GM04503 (cell line): ENCODE measurements around the gene ZNF460.
A peak's percentile ranks its signal among the peaks of the same experiment; 100 is the strongest.

ENCODE experiments used
- DNase-seq: peaks from one replicate; pipeline ENCODE4 v3.0.0-alpha.2; 2012; ENCODE audit warnings: low read depth

ZNF460 gene

DNA sequence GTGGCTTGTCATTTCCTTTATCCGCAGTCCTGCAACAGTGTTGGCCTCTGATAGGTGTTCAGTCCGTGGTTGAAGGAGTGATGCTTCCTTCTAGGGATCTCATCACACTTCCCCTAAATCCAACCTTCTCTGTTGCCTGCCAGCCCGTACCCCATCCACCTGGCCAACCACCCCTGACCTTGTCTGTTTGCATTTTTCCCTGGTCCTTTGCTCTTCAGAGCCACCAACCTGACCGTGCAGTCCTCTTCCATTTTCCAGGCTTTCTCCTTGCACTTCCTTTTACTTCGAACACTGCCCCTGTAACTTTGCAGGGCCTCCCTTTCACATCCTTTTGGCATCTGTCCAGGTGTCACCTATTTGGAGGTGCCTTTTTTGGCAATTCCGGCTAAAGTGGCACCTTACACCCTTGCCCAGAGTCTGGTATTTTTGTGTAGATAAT lies 696 bp downstream of the ZNF460 start:
- no peak for DNase-seq

DNA sequence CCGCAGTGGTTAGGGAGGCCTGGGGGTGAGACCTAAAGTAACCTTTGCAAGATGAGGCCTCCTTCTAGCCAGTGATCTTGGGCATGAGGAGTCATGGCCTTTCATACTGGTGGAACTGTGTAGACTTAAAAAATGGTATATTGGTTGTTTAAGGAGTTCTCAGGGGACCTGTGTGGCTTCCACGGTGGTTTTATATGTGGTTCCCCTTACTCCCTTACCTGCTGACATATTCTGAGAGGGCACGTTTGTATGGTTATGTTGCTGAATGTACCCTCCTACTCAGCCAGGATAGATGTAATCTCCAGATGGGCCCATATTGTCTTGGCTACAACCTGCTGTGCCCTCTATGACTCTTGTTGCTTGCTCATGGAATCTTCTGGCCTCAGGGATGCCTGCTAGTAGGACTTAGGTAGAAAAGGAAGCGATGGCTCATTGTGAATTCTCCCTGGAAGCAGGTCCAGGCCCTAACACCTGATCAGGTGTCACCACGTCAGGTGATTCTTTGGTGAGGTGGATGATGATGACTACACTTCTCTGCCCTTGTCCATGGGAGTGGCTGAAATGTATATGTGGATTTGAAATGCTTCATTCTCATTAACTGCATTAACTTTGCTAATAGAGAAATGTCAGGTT lies 1.8 kb downstream of the ZNF460 start:
- DNase-seq, result no peak

DNA sequence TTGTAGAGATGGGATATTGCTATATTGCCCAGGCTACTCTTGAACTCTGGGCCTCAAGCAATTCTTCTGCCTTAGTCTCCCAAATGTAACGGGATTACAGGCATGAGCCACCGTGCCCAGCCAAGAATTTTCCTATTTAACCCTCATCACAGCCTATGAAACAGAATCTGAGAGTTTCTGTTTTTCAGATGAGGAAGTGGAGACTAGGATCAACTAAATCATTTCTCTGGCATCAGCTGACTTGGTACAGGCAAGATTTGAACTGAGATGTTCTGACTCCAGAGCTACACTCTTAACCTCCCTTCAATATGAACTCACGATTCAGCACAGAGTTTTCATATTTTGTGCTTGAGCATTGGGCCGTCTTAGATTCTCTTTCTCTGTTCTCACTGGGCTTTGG lies 8.1 kb downstream of the ZNF460 start:
- no peak for DNase-seq

DNA sequence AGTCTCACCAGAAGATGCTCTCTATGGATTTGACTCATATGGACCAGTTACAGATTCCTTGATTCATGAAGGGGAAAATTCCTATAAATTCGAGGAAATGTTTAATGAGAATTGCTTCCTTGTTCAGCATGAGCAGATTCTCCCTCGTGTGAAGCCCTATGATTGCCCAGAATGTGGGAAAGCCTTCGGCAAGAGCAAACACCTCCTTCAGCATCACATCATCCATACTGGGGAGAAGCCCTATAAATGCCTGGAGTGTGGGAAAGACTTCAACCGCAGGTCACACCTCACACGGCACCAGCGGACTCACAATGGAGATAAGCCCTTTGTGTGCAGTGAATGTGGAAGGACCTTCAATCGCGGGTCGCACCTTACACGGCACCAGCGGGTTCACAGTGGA lies 10.7 kb downstream of the ZNF460 start:
- no peak for DNase-seq

DNA sequence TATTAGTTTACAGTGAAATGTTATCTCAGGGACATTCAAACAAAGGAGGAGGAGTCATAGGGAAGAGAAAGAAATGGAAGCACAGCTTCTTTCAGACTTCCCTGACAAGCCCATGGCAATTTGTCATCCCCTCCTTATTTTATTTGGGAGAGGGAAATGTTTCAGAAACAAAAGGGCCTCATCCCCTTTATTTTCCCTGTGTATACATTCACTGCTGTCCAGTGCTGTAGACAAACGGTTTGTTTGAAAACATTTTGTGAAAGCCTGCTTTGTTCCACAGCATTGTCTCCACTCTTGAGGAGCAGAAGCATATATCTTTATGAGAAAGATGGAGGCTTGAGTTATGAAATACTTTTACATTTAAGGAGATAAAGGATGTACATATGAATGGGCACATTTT lies 12.3 kb downstream of the ZNF460 start:
- no peak for DNase-seq

DNA sequence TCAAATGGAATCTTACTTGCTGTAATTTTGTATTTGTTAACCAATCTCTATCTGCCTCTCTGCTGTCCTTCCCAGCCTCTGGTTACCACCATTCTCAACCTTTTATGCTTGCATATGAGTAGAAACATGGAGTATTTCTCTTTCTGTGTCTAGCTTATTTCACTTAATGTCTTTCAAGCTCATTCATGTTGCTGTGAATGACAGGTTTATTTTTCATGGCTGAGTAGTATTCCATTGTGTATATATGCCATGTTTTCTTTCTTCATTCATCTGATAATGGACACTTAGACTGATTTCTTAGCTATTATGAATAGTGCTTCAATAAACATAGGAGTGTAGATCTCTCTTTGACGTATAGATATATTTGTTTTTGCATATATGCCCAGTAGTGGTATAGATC lies 13.4 kb downstream of the ZNF460 start:
- no peak for DNase-seq

DNA sequence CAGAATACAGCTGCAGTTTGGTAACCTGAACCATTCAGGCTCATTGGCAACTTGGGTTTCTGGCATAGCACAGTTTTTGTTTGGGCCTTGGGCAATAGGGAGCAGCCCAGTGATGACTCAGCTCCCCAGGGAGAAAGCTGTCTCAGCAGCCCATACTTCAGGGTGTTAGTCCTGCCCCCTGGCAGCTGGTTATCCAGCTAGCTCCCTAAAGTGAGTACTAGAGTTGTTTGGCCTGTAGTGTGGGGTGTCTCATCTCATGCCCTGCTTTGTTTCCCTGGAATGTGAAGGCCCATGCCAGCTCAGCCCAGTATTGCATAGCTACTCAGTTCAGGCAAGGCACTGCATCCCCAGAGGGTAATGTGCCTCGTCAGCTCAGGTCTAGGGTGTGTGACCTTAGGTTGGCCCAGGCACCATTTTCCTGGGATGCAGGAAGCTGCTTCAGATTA lies 21.8 kb downstream of the ZNF460 start:
- DNase-seq, result peak; percentile 93

DNA sequence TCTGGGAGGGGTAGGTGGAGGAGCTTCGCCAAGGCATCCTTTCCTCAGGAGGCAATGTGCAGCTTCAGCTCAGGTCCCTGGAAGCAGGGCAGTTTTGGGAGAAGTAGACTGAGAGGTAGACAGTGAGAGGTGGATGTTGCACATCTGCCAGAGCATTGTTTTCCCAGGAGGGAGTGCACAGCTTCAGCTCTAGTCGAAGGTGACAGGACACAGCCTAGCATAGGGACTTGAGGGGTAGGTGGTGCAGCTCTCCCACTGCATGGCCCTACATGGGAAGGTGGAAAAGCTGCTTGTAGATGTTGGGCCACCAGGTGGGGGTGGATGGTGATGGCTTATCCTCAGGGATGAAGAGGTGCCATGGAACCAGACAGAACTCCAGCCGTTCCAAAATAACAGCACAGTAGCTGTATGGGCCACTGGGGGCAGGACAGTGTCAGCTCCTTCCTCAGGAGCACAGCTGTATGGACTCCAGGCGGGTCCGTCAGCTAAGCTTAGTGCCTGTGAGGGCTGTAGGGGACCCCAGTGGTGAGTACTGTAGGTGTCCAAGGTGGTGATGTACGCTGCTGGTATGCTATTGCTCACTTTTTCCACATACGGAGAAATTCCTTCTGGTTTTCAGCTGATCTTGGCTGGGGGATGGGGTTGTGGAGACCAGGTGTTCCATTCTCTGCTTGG lies 22.6 kb downstream of the ZNF460 start:
- DNase-seq, result no peak

DNA sequence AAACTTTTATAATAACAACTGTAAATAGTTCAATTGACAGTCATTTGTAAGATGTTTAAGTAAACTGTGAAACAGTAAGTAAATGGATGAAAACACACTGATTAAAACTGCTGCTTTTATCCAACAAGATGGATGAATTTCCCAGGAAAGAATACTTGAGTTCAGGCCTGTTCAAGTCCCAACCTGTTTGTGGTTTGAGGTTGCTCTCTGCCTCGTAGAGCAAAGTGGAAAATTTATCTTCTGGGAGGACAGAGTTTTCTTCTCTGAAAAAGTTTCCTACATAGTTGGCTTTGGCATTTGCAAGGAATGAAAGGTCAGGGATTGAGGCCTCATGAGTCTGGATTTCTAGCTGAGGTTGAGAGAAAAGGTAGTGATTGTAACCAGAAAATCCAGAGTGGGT lies 24.8 kb downstream of the ZNF460 start:
- DNase-seq, result no peak

DNA sequence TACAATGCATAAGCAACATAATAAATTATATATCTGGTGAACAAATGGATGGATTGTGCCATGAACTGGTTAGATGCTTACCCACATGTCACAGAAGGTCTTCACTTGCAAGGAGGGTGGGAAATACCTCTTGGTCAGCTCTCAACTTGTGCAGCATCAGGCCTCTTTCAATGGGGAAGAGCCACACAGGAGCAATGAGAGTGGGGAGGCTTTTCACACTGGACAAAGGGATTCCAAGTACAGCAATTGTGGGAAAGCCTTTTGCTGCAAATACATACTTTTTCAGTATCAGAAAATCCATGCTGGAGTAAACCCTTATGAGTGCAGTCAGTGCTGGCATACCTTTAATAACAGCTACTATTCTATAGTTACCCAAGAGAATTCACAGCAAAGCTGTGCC lies 28.2 kb downstream of the ZNF460 start:
- no peak for DNase-seq

DNA sequence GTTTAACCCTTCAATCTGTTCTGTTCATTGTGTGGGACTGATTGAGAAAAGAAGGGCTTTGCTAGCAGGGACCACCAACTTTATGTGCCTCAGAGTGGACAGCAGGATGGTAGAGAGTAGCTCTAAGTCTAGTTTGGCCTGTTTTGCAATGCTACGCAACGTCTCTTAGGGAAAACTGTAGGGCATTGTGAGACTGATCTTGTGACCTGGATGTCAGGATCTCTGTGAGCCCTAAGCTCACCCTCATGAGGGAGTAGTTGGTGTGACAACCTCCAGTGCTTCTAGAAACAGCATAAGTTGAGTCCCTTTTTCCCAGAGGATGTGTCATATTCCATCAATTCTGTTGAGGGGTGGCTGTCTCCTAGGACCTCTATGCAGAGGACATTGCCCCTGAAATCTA lies 30.5 kb downstream of the ZNF460 start:
- DNase-seq, result no peak

DNA sequence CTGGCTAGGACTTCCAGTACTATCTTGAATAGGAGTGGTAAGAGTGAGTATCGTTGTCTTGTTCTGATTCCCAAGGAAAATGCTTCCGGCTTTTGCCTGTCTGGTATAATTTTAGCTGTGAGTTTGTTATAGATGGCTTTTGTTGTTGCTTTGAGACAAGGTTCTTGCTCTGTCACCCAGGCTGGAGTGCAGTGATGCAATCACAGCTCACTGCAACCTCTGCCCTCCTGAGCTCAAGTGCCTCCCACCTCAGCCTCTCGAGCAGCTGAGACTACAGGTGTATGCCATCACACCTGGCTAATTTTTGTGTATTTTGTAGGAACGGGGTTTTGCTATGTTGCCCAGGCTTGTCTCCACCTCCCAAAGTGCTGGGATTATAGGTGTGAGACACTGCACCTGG lies 33.9 kb downstream of the ZNF460 start:
- DNase-seq, result no peak

DNA sequence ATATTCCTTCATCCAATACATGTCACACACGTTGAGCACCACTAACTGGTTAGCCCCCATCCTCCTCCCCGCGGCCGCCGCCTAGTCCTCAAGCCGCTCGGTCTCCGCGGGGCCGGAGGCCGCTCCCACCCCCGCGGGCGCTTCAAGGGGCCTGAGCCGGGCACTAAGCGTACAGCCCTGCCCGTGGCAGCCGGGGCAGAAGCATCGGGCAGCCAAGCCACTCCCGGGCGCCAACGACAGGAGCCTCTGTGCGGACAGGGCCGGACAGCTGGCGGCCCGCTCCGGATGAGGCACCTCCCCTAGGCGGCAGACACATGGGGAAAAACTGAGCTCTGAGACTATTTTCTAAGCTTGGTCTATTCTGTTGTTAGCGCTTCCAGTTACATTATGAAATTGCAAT lies 37.2 kb downstream of the ZNF460 start:
- no peak for DNase-seq

DNA sequence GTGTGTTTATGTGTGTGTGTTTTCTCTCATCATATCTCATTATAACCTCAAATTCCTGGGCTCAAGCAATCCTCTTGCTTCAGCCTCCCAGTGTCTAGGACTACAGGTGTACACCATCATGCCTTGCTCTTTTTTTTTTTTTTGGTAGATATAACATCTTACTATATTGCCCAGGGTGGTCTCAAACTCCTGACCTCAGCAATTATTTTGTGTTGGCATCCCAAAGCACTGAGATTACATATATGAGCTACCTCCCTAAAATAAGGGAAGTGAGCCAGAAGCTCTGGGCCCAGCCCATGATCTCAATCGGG lies 39.5 kb downstream of the ZNF460 start:
- DNase-seq, result no peak

DNA sequence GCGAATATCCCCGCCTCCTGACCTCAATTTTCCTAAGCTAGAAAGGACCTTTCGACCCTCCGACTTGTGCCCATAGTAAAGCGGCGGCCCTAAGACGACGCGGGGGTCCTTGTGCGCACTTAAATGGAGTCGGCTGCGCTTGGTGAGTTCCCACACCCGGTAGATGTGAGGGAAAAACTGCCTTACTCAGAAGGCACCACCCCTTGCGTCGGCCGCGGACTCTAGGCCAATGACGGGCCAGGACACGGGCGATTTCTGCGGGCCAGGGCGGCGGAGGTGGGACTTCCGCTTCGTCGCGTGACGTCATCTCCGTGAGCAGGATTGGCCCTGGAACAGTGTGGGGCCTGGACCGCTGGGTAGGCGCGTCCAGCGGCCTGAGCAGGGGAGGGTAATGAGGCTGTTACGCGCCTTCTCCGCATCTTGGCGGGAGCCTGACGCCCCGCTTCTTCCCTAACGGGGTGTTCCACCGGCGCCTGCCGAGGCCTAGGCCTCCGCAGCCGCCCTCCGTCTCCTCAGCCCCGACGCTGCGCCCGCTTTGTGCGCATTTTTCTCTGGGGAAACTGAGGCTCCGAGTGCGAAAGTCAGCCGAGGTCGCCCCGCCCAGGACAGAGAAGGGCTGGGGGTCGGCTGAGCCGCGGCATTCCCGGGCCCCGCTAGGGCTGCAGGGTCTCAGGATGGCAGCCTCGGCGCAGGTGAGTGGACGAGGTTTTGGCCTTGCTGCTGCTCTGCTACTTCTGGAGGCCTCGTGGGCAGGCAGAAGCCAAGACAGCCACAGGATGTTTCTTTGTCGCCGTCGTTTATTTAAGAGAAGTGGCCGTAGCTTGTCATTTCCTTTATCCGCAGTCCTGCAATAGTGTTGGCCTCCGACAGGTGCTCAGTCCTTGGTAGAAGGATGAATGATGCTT lies 40.1 kb downstream of the ZNF460 start, which contains the start of gene ZNF543:
ZNF543 (plus strand) TSS at position 293 of the 905 bp plus-strand sequence; CDS start at position 675, 382 bp downstream.
- DNase-seq, result peak; percentile 75

DNA sequence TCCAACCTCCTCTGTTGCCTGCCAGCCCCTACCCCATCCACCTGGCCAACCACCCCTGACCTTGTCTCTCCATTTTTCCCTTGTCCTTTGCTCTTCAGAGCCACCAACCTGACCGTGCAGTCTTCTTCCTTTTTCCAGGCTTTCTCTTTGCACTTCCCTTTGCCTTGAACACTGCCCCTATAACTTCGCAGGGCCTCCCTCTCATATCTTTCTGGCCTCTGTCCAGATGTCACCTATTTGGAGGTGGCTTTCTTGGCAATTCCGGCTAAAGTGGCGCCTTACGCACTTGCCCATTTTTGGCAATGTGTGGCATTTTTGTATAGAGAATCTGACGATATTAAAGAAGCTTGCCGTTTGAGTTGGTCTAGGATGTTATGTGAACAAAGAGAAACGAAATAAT lies 40.8 kb downstream of the ZNF460 start:
- DNase-seq, result no peak

DNA sequence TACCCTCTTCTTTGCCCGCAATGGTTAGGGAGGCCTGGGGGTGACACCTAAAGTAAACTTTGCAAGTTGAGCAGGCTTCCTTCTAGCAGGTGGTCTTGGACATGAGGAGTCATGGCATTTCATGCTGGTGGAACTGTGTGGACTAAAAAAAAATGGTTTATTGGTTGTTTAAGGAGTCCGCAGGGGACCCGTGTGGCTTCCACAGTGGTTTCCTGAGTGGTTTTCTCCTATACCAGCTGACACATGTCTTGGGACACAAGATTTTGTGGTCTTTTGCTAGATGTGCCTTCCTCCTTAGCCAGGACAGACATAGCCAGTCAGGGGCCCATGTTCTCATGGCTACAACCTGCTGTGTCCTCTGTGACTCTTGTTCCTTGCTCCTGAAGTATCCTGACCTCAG lies 41.5 kb downstream of the ZNF460 start:
- DNase-seq, result no peak

DNA sequence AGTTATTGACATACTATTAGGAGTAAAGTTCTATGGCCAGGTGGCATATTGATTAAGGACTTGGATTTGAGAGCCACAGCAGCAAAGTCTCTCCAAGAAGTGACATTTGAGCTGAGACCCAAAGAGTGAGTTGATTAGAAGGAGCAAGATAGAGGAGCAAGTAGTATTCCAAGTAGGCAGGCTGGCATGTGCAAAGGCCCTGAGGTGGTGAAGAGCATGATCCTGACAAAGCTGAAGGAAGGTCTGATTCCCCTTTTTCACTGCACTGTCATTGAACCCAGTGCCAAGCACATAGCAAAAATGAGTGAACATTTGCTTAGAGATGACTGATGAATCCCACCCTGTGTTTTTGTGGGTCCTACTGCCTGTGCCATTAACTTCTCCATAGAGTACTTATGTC lies 44.7 kb downstream of the ZNF460 start:
- DNase-seq, result no peak

DNA sequence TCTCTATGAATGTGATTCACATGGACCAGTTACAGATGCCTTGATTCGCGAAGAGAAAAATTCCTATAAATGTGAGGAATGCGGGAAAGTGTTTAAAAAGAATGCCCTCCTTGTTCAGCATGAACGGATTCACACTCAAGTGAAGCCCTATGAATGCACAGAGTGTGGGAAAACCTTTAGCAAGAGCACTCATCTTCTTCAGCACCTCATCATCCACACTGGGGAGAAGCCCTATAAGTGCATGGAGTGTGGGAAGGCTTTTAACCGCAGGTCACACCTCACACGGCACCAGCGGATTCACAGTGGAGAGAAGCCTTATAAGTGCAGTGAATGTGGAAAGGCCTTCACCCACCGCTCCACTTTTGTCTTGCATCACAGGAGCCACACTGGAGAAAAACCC lies 47.7 kb downstream of the ZNF460 start:
- no peak for DNase-seq

DNA sequence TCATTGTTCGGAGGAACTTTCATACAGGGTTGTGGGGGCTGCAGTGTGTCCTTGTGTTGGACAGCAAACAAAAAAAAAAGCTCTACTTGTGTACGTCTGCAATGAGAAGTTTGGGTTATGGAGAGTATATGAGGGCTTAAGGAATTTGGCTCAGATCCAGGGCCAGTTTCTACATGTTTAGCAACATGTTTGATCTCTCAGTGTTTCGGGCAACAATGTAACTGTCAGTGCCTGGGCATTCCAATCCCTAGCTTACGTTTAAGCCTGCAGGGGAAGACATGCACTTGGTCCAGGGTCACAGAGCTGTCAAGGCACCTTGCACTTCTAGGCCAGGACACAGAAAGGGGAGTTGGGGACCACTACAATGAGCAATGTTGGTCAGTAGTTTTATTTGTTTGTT lies 53.9 kb downstream of the ZNF460 start:
- DNase-seq, result no peak

DNA sequence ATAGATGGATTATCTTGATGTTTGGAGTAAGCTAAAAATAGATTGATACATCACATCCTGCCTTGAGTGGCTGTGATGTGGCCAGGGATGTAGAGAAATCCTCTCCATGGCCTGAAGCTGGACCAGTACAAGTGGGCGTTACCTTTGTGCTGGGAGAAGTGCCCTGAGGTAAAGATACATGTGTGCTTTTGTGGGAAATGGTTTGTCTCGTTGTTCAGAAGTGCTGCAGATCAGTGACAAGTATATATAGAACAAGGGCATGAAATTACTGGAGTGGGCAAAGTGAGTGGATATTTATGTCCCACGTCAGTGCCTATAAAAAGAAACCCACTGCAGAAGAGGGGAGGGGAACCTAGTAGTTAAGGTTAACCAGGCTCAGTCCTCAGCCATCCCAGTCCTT lies 58.6 kb downstream of the ZNF460 start:
- DNase-seq, result no peak

DNA sequence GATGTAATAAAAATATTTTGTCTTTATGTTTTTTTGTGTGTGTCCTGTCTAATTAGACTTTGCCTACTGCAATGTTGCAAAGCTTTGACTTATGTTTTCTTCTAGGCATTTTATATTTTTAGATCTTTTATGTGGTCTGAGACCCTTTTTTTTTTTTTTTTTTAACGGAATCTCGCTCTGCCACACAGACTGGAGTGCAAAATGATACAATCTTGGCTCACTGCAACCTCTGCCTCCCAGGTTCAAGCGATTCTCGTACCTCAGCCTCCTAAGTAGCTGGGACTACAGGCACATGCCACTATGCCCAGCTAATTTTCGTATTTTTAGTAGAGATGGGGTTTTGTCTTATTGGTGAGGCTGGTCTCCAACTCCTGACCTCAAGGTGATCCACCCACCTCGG lies 62.3 kb downstream of the ZNF460 start:
- DNase-seq, result no peak
